NB4 (cell line): ENCODE results near the gene RCBTB1.
"Not testable (repeated sequence)": the region's sequence is repeated elsewhere in the genome, so short reads cannot be mapped to it uniquely, and the experiment has no call there.

ENCODE experiments used
- DNase-seq: peaks from one replicate; pipeline ENCODE4 v3.0.0; 2010; ENCODE audit warnings: low read depth
- H3K4me3 ChIP-seq: one replicate; pipeline ENCODE4 v1.5.1; 2011; ENCODE audit warnings: mild to moderate bottlenecking, low read depth, low read length, moderate library complexity
- MYC ChIP-seq: IDR thresholded peaks from 2 replicates; pipeline ENCODE4 v1.6.1; 2011; ENCODE audit warnings: low read depth, low read length
- POLR2A ChIP-seq: IDR thresholded peaks from 2 replicates; pipeline ENCODE4 v1.6.1; 2011; ENCODE audit warnings: mild to moderate bottlenecking; ENCODE audit not compliant: insufficient read length; ENCODE audit errors: extremely low read depth
- TF ChIP-seq, protein P1 (sequence below): IDR thresholded peaks from one replicate; pipeline ENCODE4 v1.5.1; 2012; ENCODE audit warnings: low read depth, low read length
- TF ChIP-seq, protein P2 (sequence below): IDR thresholded peaks from 2 replicates; pipeline ENCODE4 v1.6.1; 2011; ENCODE audit warnings: low read depth, low read length

Gene RCBTB1

DNA sequence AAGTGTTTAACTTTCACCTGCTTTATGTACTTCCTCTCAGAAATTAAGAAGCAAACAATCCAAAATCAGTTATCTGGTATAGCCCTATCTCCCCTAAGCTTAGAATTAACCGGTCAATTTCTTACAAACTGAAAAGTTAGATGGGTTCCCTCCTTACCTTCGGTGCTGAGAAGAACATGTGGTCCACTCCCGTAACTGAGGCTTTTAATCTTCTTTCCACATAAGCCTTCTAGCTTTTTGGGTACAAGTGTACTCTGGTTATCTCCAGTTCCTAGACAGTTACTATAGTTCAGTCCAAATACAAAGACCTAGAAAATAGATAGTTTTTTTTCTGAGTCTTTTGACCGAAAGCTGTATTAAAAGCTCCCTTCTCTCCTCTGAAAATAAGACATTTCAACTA is 18.9 kb downstream of the RCBTB1 start:
- no peak for TF ChIP-seq MYC
- TF ChIP-seq, protein P1, sequence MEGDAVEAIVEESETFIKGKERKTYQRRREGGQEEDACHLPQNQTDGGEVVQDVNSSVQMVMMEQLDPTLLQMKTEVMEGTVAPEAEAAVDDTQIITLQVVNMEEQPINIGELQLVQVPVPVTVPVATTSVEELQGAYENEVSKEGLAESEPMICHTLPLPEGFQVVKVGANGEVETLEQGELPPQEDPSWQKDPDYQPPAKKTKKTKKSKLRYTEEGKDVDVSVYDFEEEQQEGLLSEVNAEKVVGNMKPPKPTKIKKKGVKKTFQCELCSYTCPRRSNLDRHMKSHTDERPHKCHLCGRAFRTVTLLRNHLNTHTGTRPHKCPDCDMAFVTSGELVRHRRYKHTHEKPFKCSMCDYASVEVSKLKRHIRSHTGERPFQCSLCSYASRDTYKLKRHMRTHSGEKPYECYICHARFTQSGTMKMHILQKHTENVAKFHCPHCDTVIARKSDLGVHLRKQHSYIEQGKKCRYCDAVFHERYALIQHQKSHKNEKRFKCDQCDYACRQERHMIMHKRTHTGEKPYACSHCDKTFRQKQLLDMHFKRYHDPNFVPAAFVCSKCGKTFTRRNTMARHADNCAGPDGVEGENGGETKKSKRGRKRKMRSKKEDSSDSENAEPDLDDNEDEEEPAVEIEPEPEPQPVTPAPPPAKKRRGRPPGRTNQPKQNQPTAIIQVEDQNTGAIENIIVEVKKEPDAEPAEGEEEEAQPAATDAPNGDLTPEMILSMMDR: no peak
- TF ChIP-seq POLR2A: no peak
- TF ChIP-seq, protein P2, sequence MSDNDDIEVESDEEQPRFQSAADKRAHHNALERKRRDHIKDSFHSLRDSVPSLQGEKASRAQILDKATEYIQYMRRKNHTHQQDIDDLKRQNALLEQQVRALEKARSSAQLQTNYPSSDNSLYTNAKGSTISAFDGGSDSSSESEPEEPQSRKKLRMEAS: no peak
- no peak overlapping the region for H3K4me3 ChIP-seq
- DNase-seq: no peak

DNA sequence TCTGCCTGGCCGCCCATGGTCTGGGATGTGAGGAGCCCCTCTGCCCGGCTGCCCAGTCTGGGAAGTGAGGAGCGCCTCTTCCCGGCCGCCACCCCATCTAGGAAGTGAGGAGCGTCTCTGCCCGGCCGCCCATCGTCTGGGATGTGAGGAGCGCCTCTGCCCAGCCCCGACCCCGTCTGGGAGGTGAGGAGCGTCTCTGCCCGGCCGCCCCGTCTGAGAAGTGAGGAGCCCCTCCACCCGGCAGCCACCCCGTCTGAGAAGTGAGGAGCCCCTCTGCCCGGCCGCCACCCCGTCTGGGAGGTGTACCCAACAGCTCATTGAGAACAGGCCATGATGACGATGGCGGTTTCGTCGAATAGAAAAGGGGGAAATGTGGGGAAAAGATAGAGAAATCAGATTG is 19.9 kb downstream of the RCBTB1 start:
- not testable (repeated sequence) for DNase-seq, H3K4me3 ChIP-seq

GRCh38 chr13:49563516-49563915 is 21.8 kb downstream of the RCBTB1 start:
- no peak for DNase-seq
- TF ChIP-seq POLR2A: no peak
- TF ChIP-seq, protein P2: no peak
- TF ChIP-seq, protein P1: no peak
- TF ChIP-seq MYC: no peak
- no peak overlapping the region for H3K4me3 ChIP-seq

- TF ChIP-seq, protein P2: no peak
- TF ChIP-seq, protein P1: no peak
- TF ChIP-seq MYC (no peak), POLR2A (no peak)
- H3K4me3 ChIP-seq: no peak overlapping the region
- no peak for DNase-seq
These were observed 24.3 kb downstream of the RCBTB1 start for GRCh38 chr13:49561062-49561410.

DNA sequence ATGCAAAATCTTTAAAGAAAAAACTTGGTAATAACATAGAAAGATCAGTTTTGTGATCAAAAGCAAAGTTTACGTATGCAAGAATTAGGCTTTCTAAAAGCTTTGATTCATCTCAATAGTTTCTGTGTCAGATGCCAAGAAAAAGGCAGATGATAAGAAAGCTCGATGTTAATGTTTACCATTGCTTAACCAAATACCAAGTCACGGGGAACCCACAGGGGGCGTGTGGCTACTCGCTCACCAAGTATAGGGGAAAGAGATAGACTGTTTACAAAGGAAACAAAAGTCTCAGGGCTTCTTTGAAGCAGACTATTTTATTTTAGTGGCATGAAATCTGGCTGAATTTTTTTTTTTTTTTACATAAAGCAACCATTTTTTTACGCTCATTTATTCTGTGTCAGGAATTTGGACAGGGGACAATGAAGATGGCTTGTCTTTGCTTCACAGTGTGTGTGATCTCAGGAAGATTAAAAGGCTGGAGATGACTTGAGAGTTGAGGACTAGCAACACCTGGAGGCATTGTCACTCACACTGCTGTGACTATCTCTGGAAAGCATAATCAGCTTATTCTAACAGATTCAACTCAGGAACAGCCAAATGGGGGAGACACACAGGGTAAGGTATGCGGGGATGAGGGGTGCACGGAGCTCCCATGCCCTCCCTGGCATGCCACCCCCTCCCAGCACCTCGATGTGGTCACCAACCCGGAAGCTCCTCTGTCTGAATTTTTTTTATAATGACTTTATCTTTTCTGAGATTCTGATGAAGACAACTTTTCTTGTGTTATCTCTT is 24.9 kb downstream of the RCBTB1 start:
- TF ChIP-seq POLR2A (no peak), MYC (no peak)
- TF ChIP-seq, protein P1: no peak
- TF ChIP-seq, protein P2: no peak
- no peak for DNase-seq
- H3K4me3 ChIP-seq: no peak overlapping the region

GRCh38 chr13:49559006-49559405 is 26.4 kb downstream of the RCBTB1 start:
- no peak for DNase-seq
- TF ChIP-seq, protein P2: no peak
- TF ChIP-seq, protein P1: no peak
- no peak for TF ChIP-seq MYC
- no peak for TF ChIP-seq POLR2A
- H3K4me3 ChIP-seq: no peak overlapping the region
